ENCODE measurements around the gene ARIH1. TPM values are rescaled to one million over a fixed set of nuclear protein-coding genes. Genes with fewer than 3 reads are reported as not detected.

The ARIH1 gene
- total RNA-seq, 1 donor from 2014 or later = 54.8 TPM

DNA sequence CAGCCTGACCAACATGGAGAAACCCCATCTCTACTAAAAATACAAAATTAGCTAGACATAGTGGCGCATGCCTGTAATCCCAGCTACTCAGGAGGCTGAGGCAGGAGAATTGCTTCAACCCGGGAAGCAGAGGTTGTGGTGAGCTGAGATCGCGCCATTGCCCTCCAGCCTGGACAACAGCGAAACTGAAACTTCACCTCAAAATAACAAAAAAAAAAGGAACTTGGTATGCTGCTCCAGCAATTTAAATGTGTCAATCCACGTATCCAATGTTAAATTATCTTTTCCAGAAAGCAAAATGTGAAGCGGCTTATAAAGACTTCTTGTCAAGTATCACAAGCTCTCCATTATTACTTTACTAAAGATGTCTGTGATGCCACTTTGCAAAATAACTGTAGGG lies 9.9 kb upstream of the ARIH1 start:
- no peak overlapping the region for H3K4me3 ChIP-seq
- no peaks in the 10 kb centered on the region for H3K4me1 ChIP-seq
- no peak overlapping the region for H3K27ac ChIP-seq
- H3K9me3 ChIP-seq = no peaks in the 10 kb centered on the region
- no peak for DNase-seq (ENCODE audit: extremely low spot score in 2 of 2)
- intact Hi-C loops (cut with DNase I) = no loop called here
- no peaks in the 10 kb centered on the region for H3K27me3 ChIP-seq
- TF ChIP-seq, protein P1, sequence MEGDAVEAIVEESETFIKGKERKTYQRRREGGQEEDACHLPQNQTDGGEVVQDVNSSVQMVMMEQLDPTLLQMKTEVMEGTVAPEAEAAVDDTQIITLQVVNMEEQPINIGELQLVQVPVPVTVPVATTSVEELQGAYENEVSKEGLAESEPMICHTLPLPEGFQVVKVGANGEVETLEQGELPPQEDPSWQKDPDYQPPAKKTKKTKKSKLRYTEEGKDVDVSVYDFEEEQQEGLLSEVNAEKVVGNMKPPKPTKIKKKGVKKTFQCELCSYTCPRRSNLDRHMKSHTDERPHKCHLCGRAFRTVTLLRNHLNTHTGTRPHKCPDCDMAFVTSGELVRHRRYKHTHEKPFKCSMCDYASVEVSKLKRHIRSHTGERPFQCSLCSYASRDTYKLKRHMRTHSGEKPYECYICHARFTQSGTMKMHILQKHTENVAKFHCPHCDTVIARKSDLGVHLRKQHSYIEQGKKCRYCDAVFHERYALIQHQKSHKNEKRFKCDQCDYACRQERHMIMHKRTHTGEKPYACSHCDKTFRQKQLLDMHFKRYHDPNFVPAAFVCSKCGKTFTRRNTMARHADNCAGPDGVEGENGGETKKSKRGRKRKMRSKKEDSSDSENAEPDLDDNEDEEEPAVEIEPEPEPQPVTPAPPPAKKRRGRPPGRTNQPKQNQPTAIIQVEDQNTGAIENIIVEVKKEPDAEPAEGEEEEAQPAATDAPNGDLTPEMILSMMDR (IDR thresholded peaks at IDR 0.05) = no peak
- no peaks in the 10 kb centered on the region for H3K36me3 ChIP-seq

DNA sequence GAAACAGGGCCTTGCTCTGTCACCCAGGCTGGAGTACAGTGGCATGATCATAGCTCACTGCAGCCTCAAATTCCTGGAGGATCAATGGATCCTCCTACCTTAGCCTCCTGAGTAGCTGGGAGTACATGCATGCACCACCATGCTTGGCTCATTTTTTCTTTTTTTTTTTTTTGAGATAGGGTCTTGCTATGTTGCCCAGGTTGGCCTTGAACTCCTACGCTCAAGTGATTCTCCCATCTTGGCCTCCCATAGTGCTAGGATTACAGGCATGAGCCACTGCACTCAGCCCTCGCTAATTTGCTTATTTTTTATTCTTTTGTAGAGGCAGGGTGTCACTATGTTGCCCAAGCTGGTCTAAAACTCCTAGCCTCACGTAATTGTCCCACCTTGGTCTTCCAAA lies 6.0 kb upstream of the ARIH1 start:
- Histone ChIP-seq H3K4me1 (peaks cover 7% of the 10 kb centered on the region), H3K9me3 (no peaks in the 10 kb centered on the region), H3K27me3 (no peaks in the 10 kb centered on the region), H3K4me3 (no peak overlapping the region), H3K36me3 (peaks cover 0 to 11% of the 10 kb centered on the region in 2 donors), H3K27ac (no peak overlapping the region)
- TF ChIP-seq POLR2AphosphoS5 (IDR thresholded peaks at IDR 0.05; ENCODE audit: insufficient read depth in 1 of 2, low read depth in 1 of 2) = no peak
- TF ChIP-seq, protein P1 (IDR thresholded peaks at IDR 0.05) = no peak
- no peak for TF ChIP-seq POLR2A (IDR thresholded peaks at IDR 0.05)
- intact Hi-C loops (cut with DNase I) = no loop called here
- DNase-seq (ENCODE audit: extremely low spot score in 2 of 2) = no peak

DNA sequence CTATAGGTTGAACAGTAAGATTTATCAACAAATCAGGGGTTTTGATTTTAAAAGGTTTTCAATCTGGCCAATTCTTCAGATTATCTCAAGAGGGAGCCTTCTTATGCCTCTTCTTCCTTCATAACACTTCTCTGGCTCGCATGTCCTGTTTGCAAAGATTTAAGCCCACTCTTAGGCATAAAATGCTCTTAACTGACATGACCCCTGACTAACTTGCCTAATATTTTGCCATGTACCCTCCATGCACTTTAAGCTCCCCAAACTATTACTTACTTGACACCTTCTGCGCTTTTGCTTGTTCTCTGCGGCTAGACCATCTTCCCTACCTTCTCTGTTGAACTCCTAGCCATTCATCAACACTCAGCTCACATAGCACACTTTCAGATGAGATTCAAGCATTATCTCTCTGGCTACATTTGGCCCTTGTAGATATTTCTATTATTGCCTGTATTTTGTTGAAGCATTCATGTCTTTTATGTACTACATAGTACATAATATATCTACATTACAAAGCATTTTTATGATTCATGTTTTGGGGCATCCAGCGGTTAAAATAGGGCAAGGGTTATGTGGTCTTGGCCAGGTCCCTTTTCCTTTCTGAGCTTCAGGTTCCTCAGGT lies 1.0 kb upstream of the ARIH1 start:
- TF ChIP-seq POLR2AphosphoS5 (IDR thresholded peaks at IDR 0.05; ENCODE audit: insufficient read depth in 1 of 2, low read depth in 1 of 2) (no peak), POLR2A (IDR thresholded peaks at IDR 0.05) (no peak)
- TF ChIP-seq, protein P1 (IDR thresholded peaks at IDR 0.05) = no peak
- peak overlapping the region; percentile 100 for H3K27ac ChIP-seq
- peak overlapping the region; percentile 90 to 92 for H3K4me3 ChIP-seq
- H3K4me1 ChIP-seq = peaks cover 37% of the 10 kb centered on the region
- H3K9me3 ChIP-seq = no peaks in the 10 kb centered on the region
- H3K27me3 ChIP-seq = no peaks in the 10 kb centered on the region
- intact Hi-C loops (cut with DNase I) = no loop called here
- no peak for DNase-seq (ENCODE audit: extremely low spot score in 2 of 2)
- H3K36me3 ChIP-seq = peaks cover 0 to 11% of the 10 kb centered on the region in 2 donors

DNA sequence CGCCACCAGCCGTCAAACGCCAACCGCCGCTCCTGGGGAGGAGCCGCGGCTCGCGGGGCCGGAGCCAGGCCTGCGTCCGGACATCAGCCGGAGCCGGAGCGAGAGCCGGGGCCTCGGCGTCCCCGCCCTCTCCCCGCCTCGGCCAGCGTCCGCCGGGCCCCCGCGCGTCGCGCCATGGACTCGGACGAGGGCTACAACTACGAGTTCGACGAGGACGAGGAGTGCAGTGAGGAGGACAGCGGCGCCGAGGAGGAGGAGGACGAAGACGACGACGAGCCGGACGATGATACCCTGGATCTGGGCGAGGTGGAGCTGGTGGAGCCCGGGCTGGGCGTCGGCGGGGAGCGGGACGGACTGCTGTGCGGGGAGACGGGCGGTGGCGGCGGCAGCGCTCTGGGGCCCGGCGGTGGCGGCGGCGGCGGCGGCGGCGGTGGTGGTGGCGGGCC lies 359 bp downstream of the ARIH1 start:
- Histone ChIP-seq H3K4me3 (peak overlapping the region; percentile 90 to 92), H3K4me1 (peaks cover 48% of the 10 kb centered on the region), H3K27ac (peak overlapping the region; percentile 100), H3K9me3 (no peaks in the 10 kb centered on the region), H3K36me3 (peaks cover 0 to 11% of the 10 kb centered on the region in 2 donors), H3K27me3 (no peaks in the 10 kb centered on the region)
- DNase-seq (ENCODE audit: extremely low spot score in 2 of 2) = no peak
- intact Hi-C loops (cut with DNase I) = no loop called here
- TF ChIP-seq, protein P1 (IDR thresholded peaks at IDR 0.05) = no peak
- TF ChIP-seq POLR2A (IDR thresholded peaks at IDR 0.05) (no peak), POLR2AphosphoS5 (IDR thresholded peaks at IDR 0.05; ENCODE audit: insufficient read depth in 1 of 2, low read depth in 1 of 2) (no peak)

DNA sequence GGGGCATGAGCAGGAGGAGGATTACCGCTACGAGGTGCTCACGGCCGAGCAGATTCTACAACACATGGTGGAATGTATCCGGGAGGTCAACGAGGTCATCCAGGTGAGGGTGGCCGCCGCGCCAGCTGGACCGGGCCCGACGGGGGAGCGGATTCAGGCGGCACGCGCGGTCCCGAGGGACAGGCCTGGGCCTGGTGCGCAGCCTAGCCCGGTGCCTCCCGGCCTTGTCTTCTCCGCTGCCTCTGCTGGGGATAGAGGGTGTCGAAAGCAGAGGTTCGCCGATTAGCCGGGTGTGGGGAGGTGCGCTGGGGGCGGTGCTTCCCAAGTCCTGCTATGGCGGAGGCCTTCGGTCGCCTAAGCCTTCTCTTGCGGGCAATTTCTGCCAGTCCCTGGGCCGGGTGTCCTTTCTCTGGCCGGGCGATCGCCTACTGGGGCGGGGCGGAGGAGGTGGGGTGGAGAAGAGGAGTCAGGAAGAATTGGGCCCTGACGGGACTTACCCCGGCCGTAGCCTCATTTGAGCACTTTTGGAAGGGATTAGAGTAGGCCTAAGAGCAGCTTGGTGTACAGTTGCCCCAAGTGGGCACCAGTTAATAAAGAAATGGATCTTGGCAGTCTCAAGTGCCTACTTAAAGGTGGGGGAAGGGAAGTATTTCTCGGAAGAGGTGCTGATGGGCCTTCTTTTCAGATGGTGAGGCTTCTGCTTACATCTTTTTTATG lies 940 bp downstream of the ARIH1 start:
- Histone ChIP-seq H3K36me3 (peaks cover 0 to 11% of the 10 kb centered on the region in 2 donors), H3K4me3 (peak overlapping the region; percentile 90 to 92), H3K27me3 (no peaks in the 10 kb centered on the region), H3K9me3 (no peaks in the 10 kb centered on the region), H3K4me1 (peaks cover 54% of the 10 kb centered on the region), H3K27ac (peak overlapping the region; percentile 100)
- DNase-seq (ENCODE audit: extremely low spot score in 2 of 2) = peak in 1 of 2 donors; percentile 92
- intact Hi-C loops (cut with DNase I) = no loop called here
- TF ChIP-seq POLR2AphosphoS5 (IDR thresholded peaks at IDR 0.05; ENCODE audit: insufficient read depth in 1 of 2, low read depth in 1 of 2) (peak in 1 of 2 donors; percentile 83), POLR2A (IDR thresholded peaks at IDR 0.05) (peak in 1 of 2 donors; percentile 45)
- TF ChIP-seq, protein P1 (IDR thresholded peaks at IDR 0.05) = no peak

Data from vagina (tissue), 2 donors.